CD1c-positive myeloid dendritic cell (primary cell): ENCODE measurements around the gene U2AF2.

Experiments used
- DNase-seq: peaks from one replicate; pipeline ENCODE4 v3.0.0-alpha.2; 2016; ENCODE audit errors: extremely low spot score

The U2AF2 gene

GRCh38 chr19:55654868-55655647, at the start of gene U2AF2:
Gene U2AF2, plus strand, starts transcription at chr19:55655035. Its CDS starts 70 bp downstream, at chr19:55655105.
- peak; percentile 97 for DNase-seq

GRCh38 chr19:55605207-55605636, 49.6 kb upstream of the U2AF2 start:
- peak; percentile 99 for DNase-seq

- peak; percentile 64 for DNase-seq
Observed at GRCh38 chr19:55605637-55606470, 49.0 kb upstream of the U2AF2 start, which contains the start of gene ZNF865. Gene ZNF865, plus strand, starts transcription at chr19:55605647. Its CDS starts 7,972 bp downstream, at chr19:55613619.

GRCh38 chr19:55606471-55606787, 48.4 kb upstream of the U2AF2 start:
- DNase-seq, result no peak

GRCh38 chr19:55606817-55607216, 48.0 kb upstream of the U2AF2 start:
- DNase-seq, result no peak

- no peak for DNase-seq
Observed at GRCh38 chr19:55609326-55609725, 45.5 kb upstream of the U2AF2 start.

- DNase-seq, result no peak
Observed at GRCh38 chr19:55611300-55611982, 43.4 kb upstream of the U2AF2 start.

- peak; percentile 42 for DNase-seq
Observed at GRCh38 chr19:55611983-55612645, 42.7 kb upstream of the U2AF2 start.

GRCh38 chr19:55613396-55613795, 41.4 kb upstream of the U2AF2 start:
- no peak for DNase-seq

GRCh38 chr19:55613930-55614710, 40.7 kb upstream of the U2AF2 start:
- DNase-seq, result no peak

- DNase-seq, result no peak
Observed at GRCh38 chr19:55614711-55615542, 39.9 kb upstream of the U2AF2 start.

GRCh38 chr19:55615543-55616394, 39.1 kb upstream of the U2AF2 start:
- DNase-seq, result no peak

- DNase-seq, result no peak
Observed at GRCh38 chr19:55616395-55616875, 38.4 kb upstream of the U2AF2 start.

GRCh38 chr19:55617426-55617825, 37.4 kb upstream of the U2AF2 start:
- DNase-seq, result no peak

GRCh38 chr19:55618426-55618825, 36.4 kb upstream of the U2AF2 start:
- DNase-seq, result no peak

- DNase-seq, result no peak
Observed at GRCh38 chr19:55619286-55619685, 35.5 kb upstream of the U2AF2 start.

GRCh38 chr19:55620410-55621204, 34.2 kb upstream of the U2AF2 start:
- DNase-seq, result peak; percentile 40

- no peak for DNase-seq
Observed at GRCh38 chr19:55621205-55621672, 33.6 kb upstream of the U2AF2 start.
